Osteoblast (primary cell): ENCODE measurements around the gene TENM4. TPM values are rescaled to one million over a fixed set of nuclear protein-coding genes. Genes with fewer than 3 reads are reported as not detected.

Experiments
- DNase-seq: peaks from one replicate; pipeline ENCODE4 v3.0.0; 2011; ENCODE audit warnings: low spot score, mixed read lengths; ENCODE audit not compliant: insufficient read length; ENCODE audit errors: missing footprints
- H2AFZ ChIP-seq: 2 replicates; pipeline ENCODE4 v1.6.0; 2011; ENCODE audit warnings: mild to moderate bottlenecking, low read length
- H3K27ac ChIP-seq: 2 replicates; pipeline ENCODE4 v1.5.1; 2011; ENCODE audit warnings: mild to moderate bottlenecking, low read depth, low read length, moderate library complexity
- H3K27me3 ChIP-seq: 2 replicates; pipeline ENCODE4 v1.6.0; 2012; ENCODE audit warnings: mild to moderate bottlenecking, control low read depth, inconsistent platforms, low read length, moderate library complexity; ENCODE audit not compliant: insufficient read depth
- H3K36me3 ChIP-seq: 2 replicates; pipeline ENCODE4 v1.5.1; 2011; ENCODE audit warnings: mild to moderate bottlenecking, low read length, control low read depth, moderate library complexity; ENCODE audit not compliant: insufficient read depth
- H3K4me1 ChIP-seq: 2 replicates; pipeline ENCODE4 v1.5.1; 2011; ENCODE audit warnings: mild to moderate bottlenecking, low read length, control low read depth, moderate library complexity; ENCODE audit not compliant: insufficient read depth
- H3K4me2 ChIP-seq: 2 replicates; pipeline ENCODE4 v1.6.0; 2011; ENCODE audit warnings: mild to moderate bottlenecking, low read length; ENCODE audit not compliant: insufficient read depth
- H3K4me3 ChIP-seq: fragments of 200-600 bp; sonication (generic); 3 replicates; pipeline ENCODE4 v1.5.1; 2012; ENCODE audit warnings: mild to moderate bottlenecking, low read length, inconsistent platforms; ENCODE audit not compliant: insufficient read depth
- H3K79me2 ChIP-seq: 2 replicates; pipeline ENCODE4 v1.6.0; 2012; ENCODE audit warnings: mild to moderate bottlenecking, low read length, control low read depth, inconsistent platforms; ENCODE audit not compliant: insufficient read depth
- H3K9me3 ChIP-seq: 2 replicates; pipeline ENCODE4 v1.5.1; 2011; ENCODE audit warnings: low read depth, low read length, control low read depth
- H4K20me1 ChIP-seq: 2 replicates; pipeline ENCODE4 v1.6.0; 2012; ENCODE audit warnings: mild to moderate bottlenecking, low read length, control low read depth; ENCODE audit not compliant: insufficient read depth
- total RNA-seq: library from RNA; depleted of rRNA; stranded (reverse); fragments of >200 nt; gene quantifications from 2 replicates; pipeline ENCODE4 v1.2.3, GENCODE V29; 2012
- TF ChIP-seq, protein P1 (sequence below): IDR thresholded peaks from 2 replicates; pipeline ENCODE4 v1.5.1; 2011; ENCODE audit warnings: mild to moderate bottlenecking, low read depth, low read length, moderate library complexity; ENCODE audit errors: extremely low read depth

Gene TENM4
- total RNA-seq, 1 donor = 63.3 TPM

- H3K4me2 ChIP-seq = no peak overlapping the region
- DNase-seq = no peak
Measured at GRCh38 chr11:79179087-79179486, 261.7 kb downstream of the TENM4 start.

GRCh38 chr11:79174045-79175008, 266.5 kb downstream of the TENM4 start:
- TF ChIP-seq, protein P1, sequence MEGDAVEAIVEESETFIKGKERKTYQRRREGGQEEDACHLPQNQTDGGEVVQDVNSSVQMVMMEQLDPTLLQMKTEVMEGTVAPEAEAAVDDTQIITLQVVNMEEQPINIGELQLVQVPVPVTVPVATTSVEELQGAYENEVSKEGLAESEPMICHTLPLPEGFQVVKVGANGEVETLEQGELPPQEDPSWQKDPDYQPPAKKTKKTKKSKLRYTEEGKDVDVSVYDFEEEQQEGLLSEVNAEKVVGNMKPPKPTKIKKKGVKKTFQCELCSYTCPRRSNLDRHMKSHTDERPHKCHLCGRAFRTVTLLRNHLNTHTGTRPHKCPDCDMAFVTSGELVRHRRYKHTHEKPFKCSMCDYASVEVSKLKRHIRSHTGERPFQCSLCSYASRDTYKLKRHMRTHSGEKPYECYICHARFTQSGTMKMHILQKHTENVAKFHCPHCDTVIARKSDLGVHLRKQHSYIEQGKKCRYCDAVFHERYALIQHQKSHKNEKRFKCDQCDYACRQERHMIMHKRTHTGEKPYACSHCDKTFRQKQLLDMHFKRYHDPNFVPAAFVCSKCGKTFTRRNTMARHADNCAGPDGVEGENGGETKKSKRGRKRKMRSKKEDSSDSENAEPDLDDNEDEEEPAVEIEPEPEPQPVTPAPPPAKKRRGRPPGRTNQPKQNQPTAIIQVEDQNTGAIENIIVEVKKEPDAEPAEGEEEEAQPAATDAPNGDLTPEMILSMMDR = no peak
- Histone ChIP-seq H3K36me3 (no peaks in the 10 kb centered on the region), H3K4me3 (peak overlapping the region; percentile 54), H3K4me1 (peaks cover 17% of the 10 kb centered on the region), H3K4me2 (peak overlapping the region; percentile 78), H3K79me2 (no peaks in the 10 kb centered on the region), H4K20me1 (no peaks in the 10 kb centered on the region), H3K27ac (peak overlapping the region; percentile 56), H3K27me3 (no peaks in the 10 kb centered on the region), H2AFZ (peak overlapping the region; percentile 27), H3K9me3 (no peaks in the 10 kb centered on the region)
- peak; percentile 38 for DNase-seq

More at GRCh38 chr11:79179087-79179486, 261.7 kb downstream of the TENM4 start:
- H3K4me1 ChIP-seq = peaks cover 11% of the 10 kb centered on the region
- H3K27ac ChIP-seq = no peak overlapping the region
- H3K27me3 ChIP-seq = no peaks in the 10 kb centered on the region
- no peak overlapping the region for H2AFZ ChIP-seq
- H3K79me2 ChIP-seq = no peaks in the 10 kb centered on the region
- H3K4me3 ChIP-seq = no peak overlapping the region
- no peaks in the 10 kb centered on the region for H4K20me1 ChIP-seq
- H3K9me3 ChIP-seq = no peaks in the 10 kb centered on the region
- TF ChIP-seq, protein P1 = no peak
- H3K36me3 ChIP-seq = no peaks in the 10 kb centered on the region

- Histone ChIP-seq H3K27me3 (no peaks in the 10 kb centered on the region), H3K36me3 (no peaks in the 10 kb centered on the region), H3K4me1 (peaks cover 17% of the 10 kb centered on the region), H3K27ac (peak overlapping the region; percentile 56), H3K4me2 (peak overlapping the region; percentile 78), H4K20me1 (no peaks in the 10 kb centered on the region), H3K9me3 (no peaks in the 10 kb centered on the region), H3K4me3 (peak overlapping the region; percentile 54), H2AFZ (peak overlapping the region; percentile 38), H3K79me2 (no peaks in the 10 kb centered on the region)
- TF ChIP-seq, protein P1 = no peak
- peak; percentile 83 for DNase-seq
Measured at GRCh38 chr11:79173615-79174014, 267.2 kb downstream of the TENM4 start.

- Histone ChIP-seq H3K27me3 (no peaks in the 10 kb centered on the region), H4K20me1 (no peaks in the 10 kb centered on the region), H3K27ac (no peak overlapping the region), H3K4me1 (peaks cover 17% of the 10 kb centered on the region), H3K9me3 (no peaks in the 10 kb centered on the region), H3K36me3 (no peaks in the 10 kb centered on the region), H2AFZ (no peak overlapping the region), H3K79me2 (no peaks in the 10 kb centered on the region), H3K4me3 (no peak overlapping the region), H3K4me2 (no peak overlapping the region)
- TF ChIP-seq, protein P1 = no peak
- DNase-seq = no peak
Measured at GRCh38 chr11:79170321-79170720, 270.5 kb downstream of the TENM4 start.
